ENCODE data around the gene ZNF750. TPM values are rescaled to one million over a fixed set of nuclear protein-coding genes. Genes with fewer than 3 reads are reported as not detected.

ZNF750 gene
- total RNA-seq, 5 donors from 2014 or later (not counting 1 experiment from before 2014, with no cell fraction given), result not detected

GRCh38 chr17:82883419-82884031 lies 43.7 kb upstream of the ZNF750 start:
- Mint-ChIP-seq H3K9me3 (no peaks in the 10 kb centered on the region), H3K4me3 (peak overlapping the region; percentile 80 to 83 (median 82)), H3K36me3 (peaks cover 23% of the 10 kb centered on the region), H3K27me3 (no peaks in the 10 kb centered on the region), H3K4me1 (peaks cover 82 to 93% (median 85%) of the 10 kb centered on the region in 3 donors), H3K27ac (peak overlapping the region; percentile 99)
- ATAC-seq (replicated peaks in 1 of 4) (no peak), DNase-seq (peak in 5 of 35 experiments; percentile 21 to 46 (median 33))
- H3K4me3 ChIP-seq (ENCODE audit: control insufficient read depth in 1 of 2, extremely low read depth in 1 of 2, low read length in 1 of 2), result peak overlapping the region in 1 of 2 donors; percentile 19
- CTCF ChIA-PET, result interaction anchor here in 1 of 2 donors (0.7 to 1.5 kb wide), 2 partner anchors 20 to 102 kb away, joined by 3 to 4 read pairs; no protein-coding TSS in a partner anchor
- POLR2A ChIA-PET, result interaction anchor here (0.5 to 1.1 kb wide), 2 partner anchors 20 to 1027 kb away, joined by 6 to 14 read pairs; no protein-coding TSS in a partner anchor
- peaks cover 0 to 5% of the 10 kb centered on the region in 2 donors for H3K36me3 ChIP-seq (ENCODE audit: control insufficient read depth in 2 of 2, extremely low read depth in 1 of 2, insufficient read depth in 1 of 2, low read length in 1 of 2)
- peak overlapping the region; percentile 86 for H3K27ac ChIP-seq (ENCODE audit: low read length)
- peaks cover 48 to 62% of the 10 kb centered on the region in 2 experiments for H3K4me1 ChIP-seq (ENCODE audit: control insufficient read depth in 1 of 2, extremely low read depth in 1 of 2, insufficient read depth in 2 of 2, low read length in 2 of 2)
- H3K9me3 ChIP-seq, result no peaks in the 10 kb centered on the region
- WGBS (ENCODE audit: insufficient coverage), result 82% methylated on average over 19 of the region's 23 CpGs
- H3K27me3 ChIP-seq (replicated peaks in 1 of 2; ENCODE audit: control insufficient read depth in 2 of 2, extremely low read depth in 1 of 2, insufficient read depth in 2 of 2, low read length in 1 of 2), result no peaks in the 10 kb centered on the region

- DNase-seq (peak; percentile 60 to 92 (median 83)), ATAC-seq (replicated peaks in 1 of 4) (peak; percentile 91 to 94 (median 94))
- Histone ChIP-seq H3K9me3 (no peaks in the 10 kb centered on the region), H3K27me3 (replicated peaks in 1 of 2; ENCODE audit: control insufficient read depth in 2 of 2, extremely low read depth in 1 of 2, insufficient read depth in 2 of 2, low read length in 1 of 2) (no peaks in the 10 kb centered on the region), H3K27ac (ENCODE audit: low read length) (peak overlapping the region; percentile 86), H3K4me3 (ENCODE audit: control insufficient read depth in 1 of 2, extremely low read depth in 1 of 2, low read length in 1 of 2) (peak overlapping the region; percentile 42 to 49), H3K4me1 (ENCODE audit: control insufficient read depth in 1 of 2, extremely low read depth in 1 of 2, insufficient read depth in 2 of 2, low read length in 2 of 2) (peaks cover 48 to 66% of the 10 kb centered on the region in 2 experiments), H3K36me3 (ENCODE audit: control insufficient read depth in 2 of 2, extremely low read depth in 1 of 2, insufficient read depth in 1 of 2, low read length in 1 of 2) (peaks cover 0 to 5% of the 10 kb centered on the region in 2 donors)
- ChIA-PET POLR2A (interaction anchor here (0.5 to 1.1 kb wide), 4 partner anchors 12 to 1026 kb away, joined by 3 to 14 read pairs (median 4); no protein-coding TSS in a partner anchor), CTCF (interaction anchor here in 1 of 2 donors (0.7 to 1.5 kb wide), 2 partner anchors 19 to 101 kb away, joined by 3 to 4 read pairs; no protein-coding TSS in a partner anchor)
- Mint-ChIP-seq H3K4me1 (peaks cover 86 to 95% (median 92%) of the 10 kb centered on the region in 3 donors), H3K9me3 (no peaks in the 10 kb centered on the region), H3K27me3 (no peaks in the 10 kb centered on the region), H3K36me3 (peaks cover 25% of the 10 kb centered on the region), H3K4me3 (peak overlapping the region; percentile 80 to 83 (median 82)), H3K27ac (peak overlapping the region; percentile 99)
- 10% methylated on average over 30 of the region's 39 CpGs for WGBS (ENCODE audit: insufficient coverage)
These were observed 43.0 kb upstream of the ZNF750 start for GRCh38 chr17:82882715-82883418.

- ChIA-PET POLR2A (interaction anchor here in 1 of 2 donors (0.5 to 1.1 kb wide), 3 partner anchors 11 to 21 kb away, joined by 3 to 6 read pairs (median 3); no protein-coding TSS in a partner anchor), CTCF (interaction anchor here in 1 of 2 donors (0.6 to 1.5 kb wide), 2 partner anchors 100 to 145 kb away, joined by 3 to 4 read pairs; no protein-coding TSS in a partner anchor)
- no peak for ATAC-seq (replicated peaks in 1 of 4)
- H3K36me3 Mint-ChIP-seq, result peaks cover 17% of the 10 kb centered on the region
- H3K4me3 Mint-ChIP-seq, result peak overlapping the region; percentile 80 to 83 (median 82)
- peak overlapping the region; percentile 99 for H3K27ac Mint-ChIP-seq
- no peak for DNase-seq
- Histone ChIP-seq H3K4me3 (ENCODE audit: control insufficient read depth in 1 of 2, extremely low read depth in 1 of 2, low read length in 1 of 2) (peak overlapping the region; percentile 42 to 49), H3K9me3 (no peaks in the 10 kb centered on the region), H3K27ac (ENCODE audit: low read length) (peak overlapping the region; percentile 86), H3K36me3 (ENCODE audit: control insufficient read depth in 2 of 2, extremely low read depth in 1 of 2, insufficient read depth in 1 of 2, low read length in 1 of 2) (peaks cover 0 to 2% of the 10 kb centered on the region in 2 donors), H3K27me3 (replicated peaks in 1 of 2; ENCODE audit: control insufficient read depth in 2 of 2, extremely low read depth in 1 of 2, insufficient read depth in 2 of 2, low read length in 1 of 2) (no peaks in the 10 kb centered on the region), H3K4me1 (ENCODE audit: control insufficient read depth in 1 of 2, extremely low read depth in 1 of 2, insufficient read depth in 2 of 2, low read length in 2 of 2) (peaks cover 48 to 66% of the 10 kb centered on the region in 2 experiments)
- H3K9me3 Mint-ChIP-seq, result no peaks in the 10 kb centered on the region
- WGBS (ENCODE audit: insufficient coverage), result 76% methylated on average over 17 of the region's 17 CpGs
- H3K4me1 Mint-ChIP-seq, result peaks cover 81 to 91% (median 89%) of the 10 kb centered on the region in 3 donors
- H3K27me3 Mint-ChIP-seq, result no peaks in the 10 kb centered on the region
These were observed 42.3 kb upstream of the ZNF750 start for GRCh38 chr17:82881900-82882714.

GRCh38 chr17:82881324-82881823 lies 41.6 kb upstream of the ZNF750 start:
- H3K36me3 ChIP-seq (ENCODE audit: control insufficient read depth in 2 of 2, extremely low read depth in 1 of 2, insufficient read depth in 1 of 2, low read length in 1 of 2), result peaks cover 0 to 2% of the 10 kb centered on the region in 2 donors
- Mint-ChIP-seq H3K36me3 (peaks cover 16% of the 10 kb centered on the region), H3K27me3 (no peaks in the 10 kb centered on the region), H3K27ac (peak overlapping the region; percentile 99), H3K4me1 (peaks cover 79 to 90% (median 90%) of the 10 kb centered on the region in 3 donors), H3K4me3 (peak overlapping the region in 1 of 3 donors; percentile 83), H3K9me3 (no peaks in the 10 kb centered on the region)
- ATAC-seq (replicated peaks in 1 of 4) (no peak), DNase-seq (no peak)
- no peaks in the 10 kb centered on the region for H3K9me3 ChIP-seq
- H3K4me3 ChIP-seq (ENCODE audit: control insufficient read depth in 1 of 2, extremely low read depth in 1 of 2, low read length in 1 of 2), result no peak overlapping the region
- no peaks in the 10 kb centered on the region for H3K27me3 ChIP-seq (replicated peaks in 1 of 2; ENCODE audit: control insufficient read depth in 2 of 2, extremely low read depth in 1 of 2, insufficient read depth in 2 of 2, low read length in 1 of 2)
- POLR2A ChIA-PET, result no interaction called here
- H3K27ac ChIP-seq (ENCODE audit: low read length), result peak overlapping the region; percentile 86
- peaks cover 48 to 66% of the 10 kb centered on the region in 2 experiments for H3K4me1 ChIP-seq (ENCODE audit: control insufficient read depth in 1 of 2, extremely low read depth in 1 of 2, insufficient read depth in 2 of 2, low read length in 2 of 2)
- WGBS (ENCODE audit: insufficient coverage), result 97% methylated on average over 15 of the region's 21 CpGs
- CTCF ChIA-PET, result no interaction called here

- peaks cover 16% of the 10 kb centered on the region for H3K36me3 Mint-ChIP-seq
- ATAC-seq (replicated peaks in 1 of 4) (no peak), DNase-seq (no peak)
- Histone ChIP-seq H3K27ac (ENCODE audit: low read length) (no peak overlapping the region), H3K27me3 (replicated peaks in 1 of 2; ENCODE audit: control insufficient read depth in 2 of 2, extremely low read depth in 1 of 2, insufficient read depth in 2 of 2, low read length in 1 of 2) (no peaks in the 10 kb centered on the region), H3K9me3 (no peaks in the 10 kb centered on the region), H3K36me3 (ENCODE audit: control insufficient read depth in 2 of 2, extremely low read depth in 1 of 2, insufficient read depth in 1 of 2, low read length in 1 of 2) (peaks cover 0 to 2% of the 10 kb centered on the region in 2 donors), H3K4me1 (ENCODE audit: control insufficient read depth in 1 of 2, extremely low read depth in 1 of 2, insufficient read depth in 2 of 2, low read length in 2 of 2) (peaks cover 43 to 60% of the 10 kb centered on the region in 2 experiments), H3K4me3 (ENCODE audit: control insufficient read depth in 1 of 2, extremely low read depth in 1 of 2, low read length in 1 of 2) (no peak overlapping the region)
- H3K9me3 Mint-ChIP-seq, result no peaks in the 10 kb centered on the region
- peak overlapping the region; percentile 63 to 68 for H3K27ac Mint-ChIP-seq
- H3K4me1 Mint-ChIP-seq, result peaks cover 74 to 87% (median 86%) of the 10 kb centered on the region in 3 donors
- POLR2A ChIA-PET, result no interaction called here
- no peaks in the 10 kb centered on the region for H3K27me3 Mint-ChIP-seq
- no peak overlapping the region for H3K4me3 Mint-ChIP-seq
- 96% methylated on average over 25 of the region's 25 CpGs for WGBS (ENCODE audit: insufficient coverage)
- CTCF ChIA-PET, result no interaction called here
These were observed 41.0 kb upstream of the ZNF750 start for GRCh38 chr17:82880620-82881323.

All from T-cell (primary cell).